Medulla oblongata (tissue), 1 donor: ENCODE measurements around the gene INHA.

ENCODE experiments used
- DNase-seq: peaks from one replicate; pipeline ENCODE4 v3.0.0-alpha.2; 2015; ENCODE audit errors: extremely low spot score

The INHA gene

GRCh38 chr2:219557791-219558785, 14.0 kb upstream of the INHA start:
- DNase-seq, result no peak

- no peak for DNase-seq
These were observed 12.8 kb upstream of the INHA start for GRCh38 chr2:219559156-219559915.

GRCh38 chr2:219560037-219560892, 11.8 kb upstream of the INHA start:
- no peak for DNase-seq

GRCh38 chr2:219560893-219561178, 11.3 kb upstream of the INHA start:
- DNase-seq, result no peak

GRCh38 chr2:219561179-219562048, 10.7 kb upstream of the INHA start:
- DNase-seq, result no peak

- no peak for DNase-seq
These were observed 9.8 kb upstream of the INHA start for GRCh38 chr2:219562049-219563020.

- DNase-seq, result no peak
These were observed 8.7 kb upstream of the INHA start for GRCh38 chr2:219563271-219563928.

GRCh38 chr2:219565130-219566080, 6.7 kb upstream of the INHA start:
- no peak for DNase-seq

- no peak for DNase-seq
These were observed 5.5 kb upstream of the INHA start for GRCh38 chr2:219566640-219567039.

GRCh38 chr2:219567131-219567530, 5.0 kb upstream of the INHA start:
- DNase-seq, result no peak

GRCh38 chr2:219567791-219568361, 4.2 kb upstream of the INHA start:
- no peak for DNase-seq

GRCh38 chr2:219569041-219569440, 3.1 kb upstream of the INHA start:
- no peak for DNase-seq

GRCh38 chr2:219569635-219570034, 2.5 kb upstream of the INHA start:
- no peak for DNase-seq

- DNase-seq, result no peak
These were observed 1.8 kb upstream of the INHA start for GRCh38 chr2:219570194-219570923.

- no peak for DNase-seq
These were observed 1.2 kb upstream of the INHA start for GRCh38 chr2:219570924-219571310.

GRCh38 chr2:219571311-219572236, 536 bp upstream of the INHA start, which contains the start of gene OBSL1:
OBSL1 (minus strand) TSS chr2:219571539; CDS start chr2:219571232, 307 bp downstream.
- DNase-seq, result peak; percentile 41
